HG03460 (cell line): ENCODE results near the gene CIB4.

Experiments used
- ATAC-seq: cut with Tn5 transposase; IDR thresholded peaks from one replicate; pipeline ENCODE4 v1.9.1; 2021; ENCODE audit not compliant: unreplicated experiment

The CIB4 gene

GRCh38 chr2:26533661-26534060 lies 107.5 kb downstream of the CIB4 start:
- no peak for ATAC-seq

DNA sequence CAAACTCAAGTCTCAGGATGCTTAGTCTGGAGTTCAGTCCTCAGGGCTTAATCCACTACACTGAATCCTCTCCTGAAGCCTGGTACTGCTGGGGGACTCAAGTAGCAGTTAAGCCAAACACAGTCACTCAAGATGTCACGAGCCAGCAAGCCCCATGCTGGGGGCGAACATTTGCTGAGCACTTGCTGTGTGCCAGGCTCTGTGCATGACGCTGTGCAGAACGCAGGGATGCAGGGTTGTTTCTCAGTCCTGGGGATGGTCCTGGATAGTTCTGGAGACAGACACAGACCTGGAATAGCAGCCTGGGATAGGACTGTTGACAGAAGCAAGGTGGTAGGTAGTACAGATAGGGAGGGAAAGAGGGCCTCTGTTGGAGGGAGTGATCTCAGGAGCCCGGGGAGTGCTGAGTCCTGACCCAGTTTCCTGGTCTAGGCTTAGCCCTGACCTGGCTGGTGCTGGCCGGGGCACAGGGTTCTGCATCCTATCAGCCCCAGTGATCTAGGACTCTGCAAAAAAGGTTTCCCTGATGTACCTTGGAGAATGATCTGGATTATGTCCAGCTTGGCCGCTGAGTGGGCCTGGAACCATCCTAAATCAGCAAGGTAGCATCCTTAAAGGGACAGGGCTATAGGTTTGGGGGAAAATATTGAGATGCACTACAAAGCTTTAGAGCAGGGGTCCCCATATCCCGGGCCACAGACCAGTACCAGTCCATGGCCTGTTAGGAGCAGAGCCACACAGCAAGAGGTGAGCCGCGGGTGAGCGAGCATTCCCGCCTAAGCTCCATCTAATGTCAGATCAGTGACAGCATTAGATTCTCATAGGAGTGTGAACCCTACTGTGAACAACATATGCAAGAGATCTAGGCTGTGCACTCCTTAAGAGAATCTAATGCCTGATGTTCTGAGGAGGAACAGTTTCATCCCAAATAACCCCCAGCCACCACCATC lies 108.6 kb downstream of the CIB4 start:
- no peak for ATAC-seq
